ENCODE measurements around the gene CTNNA3. TPM values are rescaled to one million over a fixed set of nuclear protein-coding genes. Genes with fewer than 3 reads are reported as not detected.

CTNNA3 gene
- total RNA-seq, 2 donors from 2014 or later = 0.37 to 1.1 TPM

GRCh38 chr10:66755474-66755873, 940.5 kb downstream of the CTNNA3 start:
- Histone ChIP-seq H3K4me1 (no peaks in the 10 kb centered on the region), H3K36me3 (no peaks in the 10 kb centered on the region), H3K27ac (no peak overlapping the region), H3K9me3 (no peaks in the 10 kb centered on the region), H3K9ac (ENCODE audit: low read depth in 2 of 2, low read length in 2 of 2) (no peak overlapping the region), H3K27me3 (no peaks in the 10 kb centered on the region), H3K4me3 (no peak overlapping the region)
- intact Hi-C loops (cut with DNase I) = no loop called here
- DNase-seq = no peak
- TF ChIP-seq CTCF (IDR thresholded peaks at IDR 0.05) = no peak

- intact Hi-C loops (cut with DNase I) = no loop called here
- H3K27me3 ChIP-seq = no peaks in the 10 kb centered on the region
- H3K36me3 ChIP-seq = no peaks in the 10 kb centered on the region
- H3K27ac ChIP-seq = no peak overlapping the region
- no peaks in the 10 kb centered on the region for H3K9me3 ChIP-seq
- no peak for TF ChIP-seq CTCF (IDR thresholded peaks at IDR 0.05)
- no peak for DNase-seq
- no peaks in the 10 kb centered on the region for H3K4me1 ChIP-seq
- no peak overlapping the region for H3K4me3 ChIP-seq
- no peak overlapping the region for H3K9ac ChIP-seq (ENCODE audit: low read depth in 2 of 2, low read length in 2 of 2)
Measured at GRCh38 chr10:66752714-66753113, 943.3 kb downstream of the CTNNA3 start.

GRCh38 chr10:66748217-66748616, 947.8 kb downstream of the CTNNA3 start:
- Histone ChIP-seq H3K27me3 (no peaks in the 10 kb centered on the region), H3K4me1 (no peaks in the 10 kb centered on the region), H3K4me3 (no peak overlapping the region), H3K9me3 (no peaks in the 10 kb centered on the region), H3K9ac (ENCODE audit: low read depth in 2 of 2, low read length in 2 of 2) (no peak overlapping the region), H3K36me3 (no peaks in the 10 kb centered on the region), H3K27ac (no peak overlapping the region)
- DNase-seq = no peak
- TF ChIP-seq CTCF (IDR thresholded peaks at IDR 0.05) = no peak
- intact Hi-C loops (cut with DNase I) = no loop called here

GRCh38 chr10:66747451-66747850, 948.5 kb downstream of the CTNNA3 start:
- no peak for TF ChIP-seq CTCF (IDR thresholded peaks at IDR 0.05)

GRCh38 chr10:66746711-66747110, 949.3 kb downstream of the CTNNA3 start:
- H3K9me3 ChIP-seq = no peaks in the 10 kb centered on the region
- DNase-seq = no peak
- TF ChIP-seq CTCF (IDR thresholded peaks at IDR 0.05) = no peak
- no peaks in the 10 kb centered on the region for H3K27me3 ChIP-seq
- H3K27ac ChIP-seq = no peak overlapping the region
- H3K9ac ChIP-seq (ENCODE audit: low read depth in 2 of 2, low read length in 2 of 2) = no peak overlapping the region
- H3K36me3 ChIP-seq = no peaks in the 10 kb centered on the region
- no peak overlapping the region for H3K4me3 ChIP-seq
- intact Hi-C loops (cut with DNase I) = no loop called here
- H3K4me1 ChIP-seq = no peaks in the 10 kb centered on the region

More at GRCh38 chr10:66747451-66747850, 948.5 kb downstream of the CTNNA3 start:
- H3K4me1 ChIP-seq = no peaks in the 10 kb centered on the region
- no peak overlapping the region for H3K4me3 ChIP-seq
- intact Hi-C loops (cut with DNase I) = no loop called here
- DNase-seq = no peak
- H3K36me3 ChIP-seq = no peaks in the 10 kb centered on the region
- H3K9me3 ChIP-seq = no peaks in the 10 kb centered on the region
- no peaks in the 10 kb centered on the region for H3K27me3 ChIP-seq
- H3K9ac ChIP-seq (ENCODE audit: low read depth in 2 of 2, low read length in 2 of 2) = no peak overlapping the region
- no peak overlapping the region for H3K27ac ChIP-seq

GRCh38 chr10:66746246-66746645, 949.7 kb downstream of the CTNNA3 start:
- TF ChIP-seq CTCF (IDR thresholded peaks at IDR 0.05) = no peak
- intact Hi-C loops (cut with DNase I) = no loop called here
- H3K27ac ChIP-seq = no peak overlapping the region

More at GRCh38 chr10:66746246-66746645, 949.7 kb downstream of the CTNNA3 start:
- Histone ChIP-seq H3K4me1 (no peaks in the 10 kb centered on the region), H3K36me3 (no peaks in the 10 kb centered on the region), H3K9me3 (no peaks in the 10 kb centered on the region), H3K9ac (ENCODE audit: low read depth in 2 of 2, low read length in 2 of 2) (no peak overlapping the region), H3K4me3 (no peak overlapping the region), H3K27me3 (no peaks in the 10 kb centered on the region)
- DNase-seq = no peak

All from colonic mucosa (tissue), 4 donors.